Activated CD4-positive, alpha-beta T cell treated with anti-CD3 and anti-CD28 coated beads for 1 hour (primary cell): ENCODE data around the gene NUP205.
"Not testable (repeated sequence)": the region's sequence is repeated elsewhere in the genome, so short reads cannot be mapped to it uniquely, and the experiment has no call there.

Source experiments
- DNase-seq: peaks from one replicate; pipeline ENCODE4 v3.0.0-alpha.2; 2020

NUP205 gene

GRCh38 chr7:135620980-135621850 lies 63.5 kb downstream of the NUP205 start:
- DNase-seq = no peak

- DNase-seq = no peak
These were observed 76.6 kb downstream of the NUP205 start for GRCh38 chr7:135634191-135634878.

GRCh38 chr7:135639690-135640089 lies 82.0 kb downstream of the NUP205 start:
- DNase-seq = not testable (repeated sequence)

- DNase-seq = no peak
These were observed 86.4 kb downstream of the NUP205 start for GRCh38 chr7:135644154-135644553.

- no peak for DNase-seq
These were observed 87.0 kb downstream of the NUP205 start for GRCh38 chr7:135644729-135645128.

- DNase-seq = no peak
These were observed 87.7 kb downstream of the NUP205 start for GRCh38 chr7:135645296-135645904.

GRCh38 chr7:135647755-135648154 lies 90.0 kb downstream of the NUP205 start:
- DNase-seq = no peak

- DNase-seq = no peak
These were observed 90.5 kb downstream of the NUP205 start for GRCh38 chr7:135648235-135648634.

GRCh38 chr7:135650831-135651573 lies 93.3 kb downstream of the NUP205 start:
- no peak for DNase-seq

GRCh38 chr7:135653340-135654080 lies 95.8 kb downstream of the NUP205 start:
- DNase-seq = no peak

- DNase-seq = no peak
These were observed 100.8 kb downstream of the NUP205 start for GRCh38 chr7:135658564-135658963.

GRCh38 chr7:135659159-135659846 lies 101.6 kb downstream of the NUP205 start:
- DNase-seq = no peak

- no peak for DNase-seq
These were observed 103.8 kb downstream of the NUP205 start for GRCh38 chr7:135661311-135662122.

GRCh38 chr7:135662123-135662372 lies 104.3 kb downstream of the NUP205 start:
- no peak for DNase-seq

GRCh38 chr7:135662373-135663114 lies 104.8 kb downstream of the NUP205 start, which contains the start of gene STMP1:
STMP1 (plus strand) TSS chr7:135662514.
- peak; percentile 93 for DNase-seq

- no peak for DNase-seq
These were observed 106.4 kb downstream of the NUP205 start for GRCh38 chr7:135664046-135664589.

GRCh38 chr7:135665042-135665441 lies 107.3 kb downstream of the NUP205 start:
- no peak for DNase-seq

GRCh38 chr7:135666156-135666555 lies 108.4 kb downstream of the NUP205 start:
- DNase-seq = no peak

GRCh38 chr7:135666846-135667245 lies 109.1 kb downstream of the NUP205 start:
- no peak for DNase-seq

GRCh38 chr7:135667626-135668025 lies 109.9 kb downstream of the NUP205 start:
- not testable (repeated sequence) for DNase-seq
